RWPE1 (cell line): ENCODE data around the gene RBM47.
A peak's percentile ranks its signal among the peaks of the same experiment; 100 is the strongest.

Experiments
- CTCF ChIA-PET: fragments of 350-600 bp; sonication (Branson Sonifier 250); formaldehyde crosslinking; extraction: SDS; loops from one replicate; lab custom pipeline; 2021; lab: Yijun Ruan, JAX
- POLR2A ChIA-PET: fragments of 400-600 bp; formaldehyde crosslinking; extraction: SDS; loops from one replicate; lab custom pipeline; 2020; ENCODE audit warnings: antibody characterized with exemption; ENCODE audit not compliant: low non-redundant PET; lab: Yijun Ruan, JAX
- DNase-seq: peaks from one replicate; pipeline ENCODE4 v3.0.0; 2012; ENCODE audit warnings: low spot score
- H3K27ac ChIP-seq: fragments of 450-650 bp; 2 replicates; pipeline ENCODE4 v1.5.1; 2017
- TF ChIP-seq, protein P1 (sequence below): fragments of 450-650 bp; conservative IDR thresholded peaks from 2 replicates; pipeline ENCODE4 v1.5.1; 2017; ENCODE audit warnings: low read depth, mild to moderate bottlenecking

RBM47 gene

DNA sequence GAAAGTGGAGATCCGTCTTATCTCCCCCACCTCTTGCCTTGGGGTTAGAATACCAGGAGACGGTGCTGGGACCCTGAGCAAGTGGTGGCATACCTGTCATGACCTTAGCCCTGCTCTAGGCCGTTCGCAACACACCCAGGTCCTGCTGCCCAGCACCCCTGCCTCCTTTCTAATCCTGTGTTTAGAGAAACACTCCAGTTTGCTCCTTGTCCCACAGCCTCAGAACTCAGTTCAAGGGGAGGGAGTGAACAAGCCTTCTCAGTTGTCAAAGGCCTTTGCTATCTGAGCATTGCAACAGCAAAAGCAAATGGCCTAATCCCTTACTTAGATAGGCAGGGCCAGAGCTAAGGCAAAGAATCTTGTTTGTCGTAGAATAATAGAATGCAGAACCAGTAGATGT, 226.6 kb downstream of the RBM47 start:
- no peak for DNase-seq
- TF ChIP-seq, protein P1, sequence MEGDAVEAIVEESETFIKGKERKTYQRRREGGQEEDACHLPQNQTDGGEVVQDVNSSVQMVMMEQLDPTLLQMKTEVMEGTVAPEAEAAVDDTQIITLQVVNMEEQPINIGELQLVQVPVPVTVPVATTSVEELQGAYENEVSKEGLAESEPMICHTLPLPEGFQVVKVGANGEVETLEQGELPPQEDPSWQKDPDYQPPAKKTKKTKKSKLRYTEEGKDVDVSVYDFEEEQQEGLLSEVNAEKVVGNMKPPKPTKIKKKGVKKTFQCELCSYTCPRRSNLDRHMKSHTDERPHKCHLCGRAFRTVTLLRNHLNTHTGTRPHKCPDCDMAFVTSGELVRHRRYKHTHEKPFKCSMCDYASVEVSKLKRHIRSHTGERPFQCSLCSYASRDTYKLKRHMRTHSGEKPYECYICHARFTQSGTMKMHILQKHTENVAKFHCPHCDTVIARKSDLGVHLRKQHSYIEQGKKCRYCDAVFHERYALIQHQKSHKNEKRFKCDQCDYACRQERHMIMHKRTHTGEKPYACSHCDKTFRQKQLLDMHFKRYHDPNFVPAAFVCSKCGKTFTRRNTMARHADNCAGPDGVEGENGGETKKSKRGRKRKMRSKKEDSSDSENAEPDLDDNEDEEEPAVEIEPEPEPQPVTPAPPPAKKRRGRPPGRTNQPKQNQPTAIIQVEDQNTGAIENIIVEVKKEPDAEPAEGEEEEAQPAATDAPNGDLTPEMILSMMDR, result no peak
- ChIA-PET CTCF (interaction anchor here (0.6 kb wide), 2 partner anchors 451 to 473 kb away, joined by 3 read pairs; no protein-coding TSS in a partner anchor), POLR2A (no interaction called here)
- H3K27ac ChIP-seq, result no peak overlapping the region

DNA sequence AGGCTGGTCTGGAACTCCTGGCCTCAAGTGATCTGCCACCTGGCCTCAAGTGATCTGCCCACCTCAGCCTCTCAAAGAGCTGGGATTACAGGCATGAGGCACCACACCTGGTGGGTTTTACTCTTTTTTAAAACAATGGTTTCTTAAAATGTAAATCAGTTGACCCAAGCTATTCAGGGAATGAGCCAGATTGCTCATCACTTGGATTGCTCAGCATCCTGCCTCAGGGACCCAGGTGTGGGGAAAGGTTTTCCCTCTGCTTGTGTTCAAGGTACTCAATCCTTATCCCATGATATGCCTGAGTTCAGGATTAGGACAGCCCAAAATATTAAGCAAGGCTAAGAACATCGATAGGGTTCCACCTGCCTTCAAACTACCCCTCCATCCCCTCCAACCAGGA, 227.1 kb downstream of the RBM47 start:
- TF ChIP-seq, protein P1, result no peak
- POLR2A ChIA-PET, result no interaction called here
- DNase-seq, result no peak
- CTCF ChIA-PET, result interaction anchor here (0.6 kb wide), 1 partner anchor 473 kb away, joined by 3 read pairs; no protein-coding TSS in a partner anchor
- H3K27ac ChIP-seq, result no peak overlapping the region

DNA sequence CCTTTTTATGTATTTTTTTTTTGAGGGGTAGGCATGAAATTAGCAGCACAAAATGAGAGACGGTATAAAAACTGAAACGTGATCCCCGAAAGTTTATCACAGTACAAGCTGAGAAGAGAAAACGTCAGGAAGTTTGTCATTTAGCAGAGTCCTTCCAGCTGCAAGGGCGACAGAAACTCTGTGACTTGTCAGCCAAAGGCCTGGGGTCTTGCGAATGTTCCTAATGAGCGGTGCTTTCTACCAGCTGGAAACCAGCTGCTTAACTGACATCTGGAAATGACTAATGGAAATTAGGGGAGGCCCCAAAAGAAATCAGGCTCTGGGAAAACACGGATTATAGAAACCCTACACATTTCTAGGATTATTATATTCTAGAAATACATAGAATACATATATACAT, 228.0 kb downstream of the RBM47 start:
- no peak overlapping the region for H3K27ac ChIP-seq
- no peak for DNase-seq
- TF ChIP-seq, protein P1, result no peak
- ChIA-PET CTCF (no interaction called here), POLR2A (no interaction called here)

DNA sequence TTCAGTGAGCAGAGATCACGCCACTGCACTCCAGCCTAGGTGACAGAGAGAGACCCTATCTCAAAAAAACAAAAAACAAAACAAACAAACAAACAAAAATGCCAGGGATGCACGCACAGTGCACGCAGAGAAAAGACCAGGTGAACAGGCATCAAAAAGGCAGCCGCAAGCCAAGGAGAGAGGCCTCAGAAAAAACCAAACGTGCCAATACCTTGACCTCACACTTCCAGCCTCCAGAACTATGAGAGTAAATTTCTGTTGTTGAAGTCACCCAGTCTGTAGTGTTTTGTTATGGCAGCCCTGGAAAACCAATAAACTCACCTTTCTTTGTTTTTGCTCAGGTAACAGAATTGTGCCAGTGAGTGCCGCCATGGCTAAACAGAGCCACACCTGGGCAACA, 228.6 kb downstream of the RBM47 start:
- DNase-seq, result no peak
- ChIA-PET CTCF (no interaction called here), POLR2A (no interaction called here)
- TF ChIP-seq, protein P1, result no peak
- H3K27ac ChIP-seq, result no peak overlapping the region

DNA sequence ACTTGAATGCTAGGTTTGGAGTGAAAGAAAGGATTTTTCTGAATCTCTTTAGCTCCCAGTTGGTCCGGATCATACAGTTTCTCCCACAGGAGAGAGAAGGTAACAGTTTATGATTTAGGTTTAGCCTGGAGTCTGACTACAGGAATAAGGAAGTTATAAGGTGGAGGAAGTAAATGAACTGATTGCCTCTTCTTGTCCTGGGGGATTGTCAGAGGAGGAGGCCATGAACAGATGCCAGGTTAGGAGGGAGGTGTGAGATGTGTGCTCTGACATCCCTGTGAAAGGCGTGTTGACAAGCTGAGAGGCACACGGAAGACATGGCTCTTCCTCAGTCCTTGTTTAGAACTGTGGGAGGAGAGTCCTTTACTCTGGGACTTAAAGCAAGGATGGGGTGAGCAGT, 230.1 kb downstream of the RBM47 start:
- CTCF ChIA-PET, result no interaction called here
- POLR2A ChIA-PET, result no interaction called here

DNA sequence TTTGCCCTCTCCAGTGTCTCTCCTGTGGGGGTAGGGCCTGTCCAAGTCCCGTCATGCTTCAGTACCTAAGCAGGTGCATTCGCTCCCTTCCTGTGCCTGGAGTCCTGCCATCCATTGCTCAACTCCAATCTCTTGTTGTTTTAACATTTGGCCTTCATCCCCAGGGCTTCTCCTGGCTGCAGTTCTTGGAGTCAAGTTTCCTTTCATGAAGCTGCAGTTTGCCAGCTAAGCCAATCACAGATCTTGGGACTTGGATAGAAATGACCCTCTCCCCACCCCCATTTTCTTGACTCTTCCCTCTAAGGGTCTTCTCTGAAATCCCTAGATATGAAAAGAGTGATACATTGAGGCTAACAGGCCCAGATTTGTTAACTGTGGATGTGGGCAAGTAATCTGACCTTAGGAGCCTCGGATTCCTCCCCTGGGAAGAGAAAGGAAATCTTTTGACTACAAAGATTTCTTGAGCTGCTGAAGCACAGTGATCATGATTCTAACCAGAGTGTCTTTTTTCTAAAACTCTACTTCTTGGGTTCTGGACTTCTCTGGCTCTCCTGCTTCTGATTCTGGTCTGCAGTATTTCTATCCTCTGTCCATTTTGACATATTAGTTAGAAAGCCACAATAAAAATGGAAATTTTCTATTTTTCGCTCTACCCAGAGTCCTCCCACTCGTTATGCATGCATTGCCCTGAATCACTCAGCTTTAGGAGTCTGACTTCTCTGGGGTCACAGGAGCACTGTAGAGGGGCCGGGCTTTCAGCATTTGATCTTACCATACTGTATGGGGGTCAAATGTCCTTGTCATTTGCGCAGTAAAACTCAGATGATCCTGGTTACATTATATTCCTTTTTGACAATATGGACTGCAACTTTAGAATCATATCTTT, 233.5 kb downstream of the RBM47 start:
- DNase-seq, result peak; percentile 48
- POLR2A ChIA-PET, result no interaction called here
- TF ChIP-seq, protein P1, result no peak
- no peak overlapping the region for H3K27ac ChIP-seq
- CTCF ChIA-PET, result interaction anchor here (0.6 kb wide), 1 partner anchor 1316 kb away, joined by 4 read pairs; no protein-coding TSS in a partner anchor

More for the DNA sequence above, 230.1 kb downstream of the RBM47 start:
- no peak for DNase-seq
- TF ChIP-seq, protein P1, result no peak
- H3K27ac ChIP-seq, result no peak overlapping the region
